ENCODE results near the gene TRABD. TPM values are rescaled to one million over a fixed set of nuclear protein-coding genes. Genes with fewer than 3 reads are reported as not detected.

Gene TRABD
- total RNA-seq, 2 donors from 2014 or later = 82.8 to 110 TPM

DNA sequence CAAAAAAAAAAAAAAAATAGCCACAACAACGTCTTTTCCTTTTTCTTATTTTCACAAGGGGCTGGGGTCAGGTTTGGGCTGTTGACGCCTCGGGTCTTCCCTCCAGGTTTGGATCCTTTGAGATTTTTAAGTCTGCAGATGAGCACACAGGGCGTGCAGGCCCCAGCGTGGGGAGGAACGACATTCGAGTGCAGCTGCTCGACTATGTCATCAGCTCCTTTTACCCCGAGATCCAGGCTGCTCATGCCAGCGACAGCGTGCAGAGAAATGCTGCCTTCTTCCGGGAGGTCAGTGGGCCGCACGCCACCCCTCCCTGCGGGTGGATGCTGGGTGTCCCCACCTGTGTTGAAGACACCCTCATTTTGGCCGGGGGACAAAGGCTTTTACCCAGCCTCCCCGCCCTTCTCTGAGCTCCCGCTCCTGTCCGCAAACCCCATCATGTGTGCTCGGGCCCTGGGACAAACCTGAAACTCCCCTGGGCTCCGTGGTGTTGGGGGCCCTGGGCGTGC lies 22.8 kb downstream of the TRABD start:
- WGBS, 2 donors = 86 to 93% methylated on average over 15 to 22 of the region's 22 CpGs
- Histone ChIP-seq H3K4me1 (no peaks in the 10 kb centered on the region), H3K27ac (no peak overlapping the region), H3K4me3 (no peak overlapping the region), H3K9me3 (no peaks in the 10 kb centered on the region), H3K36me3 (replicated peaks in 1 of 2; ENCODE audit: insufficient read depth in 1 of 2, low read depth in 2 of 2) (peaks cover 0 to 12% of the 10 kb centered on the region in 2 donors), H3K27me3 (no peaks in the 10 kb centered on the region)
- DNase-seq (peak in 1 of 4 donors; percentile 11), ATAC-seq (no peak)
- intact Hi-C loops (cut with DNase I) = loop anchor here (5.0 kb wide), 1 partner anchor 56 kb away; no protein-coding TSS in a partner anchor
- TF ChIP-seq POLR2A (IDR thresholded peaks at IDR 0.05) = no peak
- TF ChIP-seq, protein P1, sequence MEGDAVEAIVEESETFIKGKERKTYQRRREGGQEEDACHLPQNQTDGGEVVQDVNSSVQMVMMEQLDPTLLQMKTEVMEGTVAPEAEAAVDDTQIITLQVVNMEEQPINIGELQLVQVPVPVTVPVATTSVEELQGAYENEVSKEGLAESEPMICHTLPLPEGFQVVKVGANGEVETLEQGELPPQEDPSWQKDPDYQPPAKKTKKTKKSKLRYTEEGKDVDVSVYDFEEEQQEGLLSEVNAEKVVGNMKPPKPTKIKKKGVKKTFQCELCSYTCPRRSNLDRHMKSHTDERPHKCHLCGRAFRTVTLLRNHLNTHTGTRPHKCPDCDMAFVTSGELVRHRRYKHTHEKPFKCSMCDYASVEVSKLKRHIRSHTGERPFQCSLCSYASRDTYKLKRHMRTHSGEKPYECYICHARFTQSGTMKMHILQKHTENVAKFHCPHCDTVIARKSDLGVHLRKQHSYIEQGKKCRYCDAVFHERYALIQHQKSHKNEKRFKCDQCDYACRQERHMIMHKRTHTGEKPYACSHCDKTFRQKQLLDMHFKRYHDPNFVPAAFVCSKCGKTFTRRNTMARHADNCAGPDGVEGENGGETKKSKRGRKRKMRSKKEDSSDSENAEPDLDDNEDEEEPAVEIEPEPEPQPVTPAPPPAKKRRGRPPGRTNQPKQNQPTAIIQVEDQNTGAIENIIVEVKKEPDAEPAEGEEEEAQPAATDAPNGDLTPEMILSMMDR (IDR thresholded peaks at IDR 0.05) = no peak

DNA sequence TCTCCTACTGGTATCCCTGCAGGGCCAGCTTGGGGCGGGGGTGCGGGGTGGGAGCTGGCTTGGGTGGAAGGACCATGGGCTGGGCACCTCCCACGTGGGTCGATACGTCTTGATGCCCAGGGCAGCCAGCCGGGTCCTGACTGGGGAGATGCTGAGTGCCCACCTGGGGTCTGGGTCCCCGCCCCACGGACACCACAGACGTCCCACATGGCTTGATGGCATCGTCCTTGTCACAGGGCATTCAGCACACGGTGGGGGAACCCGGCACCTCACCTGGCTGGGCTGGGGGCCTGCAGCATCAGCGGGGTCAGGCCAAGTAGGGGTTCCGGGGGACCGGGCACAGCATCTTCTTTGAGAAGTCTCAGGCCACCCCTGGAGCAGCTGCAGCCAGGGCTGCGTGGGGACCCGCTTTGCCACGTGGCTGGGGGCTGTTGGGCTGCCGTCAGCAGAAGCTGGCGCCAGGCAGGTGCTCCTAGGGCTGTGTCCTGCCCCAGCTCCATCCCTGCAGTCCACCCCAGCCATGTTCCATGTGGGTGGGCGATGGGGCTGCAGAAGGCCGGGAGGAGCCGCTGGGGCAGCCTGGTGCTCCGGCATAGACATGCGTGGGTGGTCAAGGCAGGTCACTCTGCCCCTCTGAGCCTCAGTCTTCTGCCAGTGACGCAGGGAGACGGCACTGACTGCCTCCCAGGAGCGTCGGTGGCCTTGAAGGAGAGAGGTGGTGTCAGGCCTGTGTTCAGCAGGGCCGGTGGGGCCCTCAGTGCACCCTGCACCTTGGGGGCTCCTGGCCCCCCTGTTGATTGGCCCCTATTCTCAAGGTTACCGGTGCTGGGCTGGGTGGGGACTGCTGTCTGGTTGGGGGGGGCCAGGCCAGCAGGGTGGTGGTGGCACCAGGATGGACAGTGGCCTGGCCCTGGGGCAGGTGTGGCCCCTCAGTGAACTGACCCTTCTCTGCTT lies 23.5 kb downstream of the TRABD start:
- ATAC-seq (peak; percentile 23), DNase-seq (peak in 1 of 4 donors; percentile 15)
- no peaks in the 10 kb centered on the region for H3K4me1 ChIP-seq
- TF ChIP-seq, protein P1 (IDR thresholded peaks at IDR 0.05) = no peak
- no peak for TF ChIP-seq POLR2A (IDR thresholded peaks at IDR 0.05)
- no peaks in the 10 kb centered on the region for H3K27me3 ChIP-seq
- H3K27ac ChIP-seq = no peak overlapping the region
- no peaks in the 10 kb centered on the region for H3K9me3 ChIP-seq
- H3K4me3 ChIP-seq = no peak overlapping the region
- intact Hi-C loops (cut with DNase I) = loop anchor here (5.0 kb wide), 1 partner anchor 57 kb away; no protein-coding TSS in a partner anchor
- 76% methylated on average over 24 of the region's 31 CpGs; no CpG with 5 or more reads in 1 of the 2 donors for WGBS, 2 donors
- H3K36me3 ChIP-seq (replicated peaks in 1 of 2; ENCODE audit: insufficient read depth in 1 of 2, low read depth in 2 of 2) = peaks cover 0 to 12% of the 10 kb centered on the region in 2 donors

DNA sequence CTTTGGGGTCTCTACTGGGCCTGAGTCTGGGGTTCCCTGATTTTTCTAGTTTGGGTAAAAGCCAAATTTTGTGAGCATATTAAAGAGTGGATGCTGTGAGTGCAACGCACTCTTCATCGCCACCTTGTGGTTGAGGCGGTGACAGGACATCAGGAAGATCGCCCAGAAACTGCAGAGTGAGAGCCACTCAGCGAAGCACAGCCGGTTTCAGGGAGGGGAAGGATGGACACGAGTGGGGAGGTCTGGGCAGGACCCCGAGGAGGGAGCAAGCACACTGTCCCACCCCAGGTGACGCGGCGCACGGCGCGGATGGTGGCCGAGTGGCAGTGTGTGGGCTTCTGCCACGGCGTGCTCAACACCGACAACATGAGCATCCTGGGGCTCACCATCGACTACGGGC lies 24.2 kb downstream of the TRABD start:
- Histone ChIP-seq H3K4me3 (no peak overlapping the region), H3K4me1 (no peaks in the 10 kb centered on the region), H3K36me3 (replicated peaks in 1 of 2; ENCODE audit: insufficient read depth in 1 of 2, low read depth in 2 of 2) (peaks cover 0 to 12% of the 10 kb centered on the region in 2 donors), H3K27me3 (no peaks in the 10 kb centered on the region), H3K9me3 (no peaks in the 10 kb centered on the region), H3K27ac (no peak overlapping the region)
- TF ChIP-seq, protein P1 (IDR thresholded peaks at IDR 0.05) = peak; percentile 69 to 90 (median 84)
- TF ChIP-seq POLR2A (IDR thresholded peaks at IDR 0.05) = no peak
- intact Hi-C loops (cut with DNase I) = loop anchor here (5.0 kb wide), 1 partner anchor 58 kb away; no protein-coding TSS in a partner anchor
- ATAC-seq (peak; percentile 61), DNase-seq (peak; percentile 75 to 82 (median 78))
- WGBS, 2 donors = 30 to 62% methylated on average over 10 to 20 of the region's 20 CpGs

DNA sequence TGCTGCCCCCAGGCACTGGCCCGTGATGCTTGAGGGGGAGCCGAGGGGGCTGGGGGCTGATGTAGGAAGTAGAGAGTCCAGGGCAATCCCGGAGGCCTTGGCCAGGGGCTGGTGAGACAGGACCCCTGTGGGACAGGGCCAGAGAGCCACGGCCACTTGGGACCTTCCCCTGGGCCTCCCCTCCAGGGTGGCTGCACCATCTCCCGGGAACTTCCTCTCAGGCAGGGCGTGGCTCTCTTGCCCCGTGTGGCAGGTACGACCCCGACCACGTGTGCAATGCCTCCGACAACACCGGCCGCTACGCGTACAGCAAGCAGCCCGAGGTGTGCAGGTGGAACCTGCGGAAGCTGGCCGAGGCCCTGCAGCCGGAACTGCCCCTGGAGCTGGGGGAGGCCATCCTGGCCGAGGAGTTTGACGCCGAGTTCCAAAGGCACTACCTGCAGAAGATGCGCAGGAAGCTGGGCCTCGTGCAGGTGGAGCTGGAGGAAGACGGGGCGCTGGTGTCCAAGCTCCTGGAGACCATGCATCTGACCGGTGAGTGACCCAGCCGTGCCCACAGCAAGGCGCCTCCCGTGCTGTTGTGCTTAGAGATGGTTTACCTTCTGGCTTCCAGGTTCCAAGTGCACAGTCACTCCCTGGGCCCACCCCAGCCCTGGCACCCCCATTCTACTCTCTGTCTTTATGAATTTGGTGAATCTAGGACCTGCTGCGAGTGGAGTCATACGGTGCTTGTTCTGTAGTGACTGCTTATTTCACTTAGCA lies 24.8 kb downstream of the TRABD start:
- Histone ChIP-seq H3K27ac (no peak overlapping the region), H3K4me1 (no peaks in the 10 kb centered on the region), H3K36me3 (replicated peaks in 1 of 2; ENCODE audit: insufficient read depth in 1 of 2, low read depth in 2 of 2) (peaks cover 0 to 12% of the 10 kb centered on the region in 2 donors), H3K9me3 (no peaks in the 10 kb centered on the region), H3K4me3 (no peak overlapping the region), H3K27me3 (no peaks in the 10 kb centered on the region)
- ATAC-seq (no peak), DNase-seq (peak in 1 of 4 donors; percentile 11)
- TF ChIP-seq, protein P1 (IDR thresholded peaks at IDR 0.05) = no peak
- no peak for TF ChIP-seq POLR2A (IDR thresholded peaks at IDR 0.05)
- 78 to 86% methylated on average over 18 to 31 of the region's 32 CpGs for WGBS, 2 donors
- intact Hi-C loops (cut with DNase I) = no loop called here
